ENCODE measurements around the gene CSNK2A2.

- TF ChIP-seq CTCF (IDR thresholded peaks at IDR 0.05) (no peak), EZH2 (IDR thresholded peaks at IDR 0.05) (no peak)
These were observed 21.1 kb downstream of the CSNK2A2 start for GRCh38 chr16:58176608-58177352.
